Stimulated activated memory B cell treated with anti-CD40 and anti-IgM and Interleukin-4, amounts not matched to agents 10 μg/mL and 1 μg/mL and 100 μg/mL, for 72 hours (primary cell): Measurements from ENCODE around the gene MPHOSPH9.

Source experiments
- ATAC-seq: fragments of 150-1000 bp; cut with Tn5 transposase; 2 replicates; pipeline ENCODE4 v1.10.0; 2021
- H3K27ac Mint-ChIP-seq: one replicate; pipeline ENCODE4 v1.8.0; 2022; ENCODE audit warnings: mild to moderate bottlenecking, mixed read lengths
- H3K27me3 Mint-ChIP-seq: one replicate; pipeline ENCODE4 v1.8.0; 2022; ENCODE audit warnings: mixed read lengths
- H3K36me3 Mint-ChIP-seq: one replicate; pipeline ENCODE4 v1.8.0; 2022; ENCODE audit warnings: mixed read lengths
- H3K4me1 Mint-ChIP-seq: one replicate; pipeline ENCODE4 v1.8.0; 2022; ENCODE audit warnings: mixed read lengths
- H3K4me3 Mint-ChIP-seq: one replicate; pipeline ENCODE4 v1.8.0; 2022; ENCODE audit warnings: mild to moderate bottlenecking, moderate library complexity, mixed read lengths
- H3K9me3 Mint-ChIP-seq: one replicate; pipeline ENCODE4 v1.8.0; 2022; ENCODE audit warnings: mixed read lengths

Gene MPHOSPH9

GRCh38 chr12:123232807-123233504, at the start of gene MPHOSPH9, which contains the start of gene MTRFR:
MPHOSPH9 (minus strand) TSS chr12:123233141; CDS start chr12:123230364, 2,777 bp downstream.
MTRFR (plus strand) TSS chr12:123233436; CDS start chr12:123253675, 20,239 bp downstream.
- peaks cover 12% of the 10 kb centered on the region for H3K36me3 Mint-ChIP-seq
- no peaks in the 10 kb centered on the region for H3K27me3 Mint-ChIP-seq
- H3K4me1 Mint-ChIP-seq: peaks cover 58% of the 10 kb centered on the region
- peak within 1 kb of the TSS; percentile 91 for H3K27ac Mint-ChIP-seq
- no peaks in the 10 kb centered on the region for H3K9me3 Mint-ChIP-seq
- H3K4me3 Mint-ChIP-seq: peak within 1 kb of the TSS; percentile 90
- peak; percentile 97 for ATAC-seq

GRCh38 chr12:123282111-123282510, 49.2 kb upstream of the MPHOSPH9 start:
- Mint-ChIP-seq H3K4me3 (no peak overlapping the region), H3K27ac (peak overlapping the region; percentile 11), H3K9me3 (no peaks in the 10 kb centered on the region), H3K4me1 (peaks cover 7% of the 10 kb centered on the region), H3K36me3 (no peaks in the 10 kb centered on the region), H3K27me3 (no peaks in the 10 kb centered on the region)
- no peak for ATAC-seq

- Mint-ChIP-seq H3K27ac (no peak overlapping the region), H3K27me3 (no peaks in the 10 kb centered on the region), H3K4me3 (no peak overlapping the region), H3K9me3 (no peaks in the 10 kb centered on the region), H3K4me1 (peaks cover 7% of the 10 kb centered on the region), H3K36me3 (no peaks in the 10 kb centered on the region)
- ATAC-seq: no peak
Observed at GRCh38 chr12:123280971-123281370, 48.0 kb upstream of the MPHOSPH9 start.

- peak; percentile 94 for ATAC-seq
- H3K27ac Mint-ChIP-seq: peak overlapping the region; percentile 89
- H3K4me3 Mint-ChIP-seq: peak overlapping the region; percentile 41
- peaks cover 7% of the 10 kb centered on the region for H3K4me1 Mint-ChIP-seq
- no peaks in the 10 kb centered on the region for H3K9me3 Mint-ChIP-seq
- H3K27me3 Mint-ChIP-seq: no peaks in the 10 kb centered on the region
- no peaks in the 10 kb centered on the region for H3K36me3 Mint-ChIP-seq
Observed at GRCh38 chr12:123278101-123278627, 45.2 kb upstream of the MPHOSPH9 start.

- Mint-ChIP-seq H3K4me3 (no peak overlapping the region), H3K27ac (no peak overlapping the region), H3K27me3 (no peaks in the 10 kb centered on the region), H3K4me1 (peaks cover 29% of the 10 kb centered on the region), H3K9me3 (no peaks in the 10 kb centered on the region), H3K36me3 (no peaks in the 10 kb centered on the region)
- ATAC-seq: no peak
Observed at GRCh38 chr12:123273166-123273565, 40.2 kb upstream of the MPHOSPH9 start.

- no peaks in the 10 kb centered on the region for H3K36me3 Mint-ChIP-seq
- H3K27me3 Mint-ChIP-seq: no peaks in the 10 kb centered on the region
- no peak overlapping the region for H3K27ac Mint-ChIP-seq
- peaks cover 28% of the 10 kb centered on the region for H3K4me1 Mint-ChIP-seq
- ATAC-seq: peak; percentile 78
- no peaks in the 10 kb centered on the region for H3K9me3 Mint-ChIP-seq
- H3K4me3 Mint-ChIP-seq: no peak overlapping the region
Observed at GRCh38 chr12:123271001-123271668, 38.2 kb upstream of the MPHOSPH9 start.

GRCh38 chr12:123270214-123271000, 37.5 kb upstream of the MPHOSPH9 start:
- ATAC-seq: peak; percentile 25
- H3K4me1 Mint-ChIP-seq: peaks cover 28% of the 10 kb centered on the region
- H3K27ac Mint-ChIP-seq: peak overlapping the region; percentile 62
- no peaks in the 10 kb centered on the region for H3K27me3 Mint-ChIP-seq
- H3K9me3 Mint-ChIP-seq: no peaks in the 10 kb centered on the region
- H3K36me3 Mint-ChIP-seq: no peaks in the 10 kb centered on the region
- peak overlapping the region; percentile 79 for H3K4me3 Mint-ChIP-seq

GRCh38 chr12:123269896-123270213, 36.9 kb upstream of the MPHOSPH9 start:
- Mint-ChIP-seq H3K36me3 (peaks cover 4% of the 10 kb centered on the region), H3K9me3 (no peaks in the 10 kb centered on the region), H3K27me3 (no peaks in the 10 kb centered on the region), H3K27ac (peak overlapping the region; percentile 62), H3K4me1 (peaks cover 28% of the 10 kb centered on the region), H3K4me3 (peak overlapping the region; percentile 79)
- ATAC-seq: no peak

- Mint-ChIP-seq H3K9me3 (no peaks in the 10 kb centered on the region), H3K4me1 (peaks cover 28% of the 10 kb centered on the region), H3K27ac (peak overlapping the region; percentile 62), H3K36me3 (peaks cover 8% of the 10 kb centered on the region), H3K27me3 (no peaks in the 10 kb centered on the region), H3K4me3 (peak overlapping the region; percentile 79)
- ATAC-seq: peak; percentile 18
Observed at GRCh38 chr12:123269395-123269892, 36.5 kb upstream of the MPHOSPH9 start.

GRCh38 chr12:123268850-123269249, 35.9 kb upstream of the MPHOSPH9 start:
- Mint-ChIP-seq H3K27me3 (no peaks in the 10 kb centered on the region), H3K36me3 (peaks cover 10% of the 10 kb centered on the region), H3K9me3 (no peaks in the 10 kb centered on the region), H3K27ac (peak overlapping the region; percentile 62), H3K4me1 (peaks cover 28% of the 10 kb centered on the region), H3K4me3 (no peak overlapping the region)
- ATAC-seq: no peak

- Mint-ChIP-seq H3K36me3 (peaks cover 15% of the 10 kb centered on the region), H3K4me3 (no peak overlapping the region), H3K27me3 (no peaks in the 10 kb centered on the region), H3K27ac (peak overlapping the region; percentile 62), H3K4me1 (peaks cover 28% of the 10 kb centered on the region), H3K9me3 (no peaks in the 10 kb centered on the region)
- no peak for ATAC-seq
Observed at GRCh38 chr12:123267991-123268843, 35.3 kb upstream of the MPHOSPH9 start.

GRCh38 chr12:123267335-123267920, 34.5 kb upstream of the MPHOSPH9 start:
- no peaks in the 10 kb centered on the region for H3K9me3 Mint-ChIP-seq
- H3K4me3 Mint-ChIP-seq: no peak overlapping the region
- no peaks in the 10 kb centered on the region for H3K27me3 Mint-ChIP-seq
- H3K36me3 Mint-ChIP-seq: peaks cover 15% of the 10 kb centered on the region
- ATAC-seq: no peak
- peaks cover 28% of the 10 kb centered on the region for H3K4me1 Mint-ChIP-seq
- peak overlapping the region; percentile 62 for H3K27ac Mint-ChIP-seq

GRCh38 chr12:123266679-123267277, 33.8 kb upstream of the MPHOSPH9 start:
- Mint-ChIP-seq H3K4me1 (peaks cover 28% of the 10 kb centered on the region), H3K4me3 (no peak overlapping the region), H3K9me3 (no peaks in the 10 kb centered on the region), H3K27ac (no peak overlapping the region), H3K36me3 (peaks cover 15% of the 10 kb centered on the region), H3K27me3 (no peaks in the 10 kb centered on the region)
- no peak for ATAC-seq
